ENCODE results near the gene RFXANK.

DNA sequence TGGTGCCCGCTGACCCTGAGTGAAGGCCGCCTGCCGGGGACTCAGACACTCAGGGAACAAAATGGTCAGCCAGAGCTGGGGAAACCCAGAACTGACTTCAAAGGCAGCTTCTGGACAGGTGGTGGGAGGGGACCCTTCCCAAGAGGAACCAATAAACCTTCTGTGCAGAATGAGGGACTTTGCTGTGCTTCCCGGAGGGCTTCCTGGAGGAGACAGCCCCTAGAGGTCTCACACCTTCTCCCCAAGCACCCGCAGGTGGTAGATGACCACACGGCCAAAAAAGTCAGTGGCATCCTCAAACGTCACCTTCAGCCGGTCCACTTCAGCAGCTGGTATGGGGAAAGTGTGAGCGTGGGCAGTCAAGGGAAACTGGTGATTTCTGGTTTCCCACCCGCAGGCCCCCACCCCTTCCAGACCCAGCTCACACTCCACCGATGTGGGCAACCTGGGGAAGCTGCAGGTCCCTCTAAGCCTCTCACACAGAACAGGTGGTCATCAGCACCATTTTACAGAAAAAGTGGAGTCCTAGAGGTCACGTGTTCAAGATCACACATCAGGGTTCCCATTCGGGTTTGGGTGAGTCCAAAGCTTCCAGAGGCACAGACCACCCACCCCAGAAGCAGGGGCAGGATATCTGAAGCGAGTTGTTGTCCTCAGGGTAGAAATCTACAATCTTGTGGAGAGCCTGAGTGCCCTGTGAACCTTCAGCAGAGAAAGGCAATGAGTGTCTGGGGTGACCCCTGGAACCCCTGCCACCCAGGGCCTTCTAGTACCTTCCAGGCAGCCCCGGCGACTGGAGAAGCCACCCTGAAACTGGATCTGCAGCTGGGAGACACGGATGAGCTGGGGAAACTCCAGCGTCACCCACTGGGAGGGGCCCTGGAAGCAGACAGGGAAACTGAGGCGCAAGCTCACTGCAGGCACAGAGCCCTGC lies 9.9 kb downstream of the RFXANK start:
- TF ChIP-seq, protein P1, sequence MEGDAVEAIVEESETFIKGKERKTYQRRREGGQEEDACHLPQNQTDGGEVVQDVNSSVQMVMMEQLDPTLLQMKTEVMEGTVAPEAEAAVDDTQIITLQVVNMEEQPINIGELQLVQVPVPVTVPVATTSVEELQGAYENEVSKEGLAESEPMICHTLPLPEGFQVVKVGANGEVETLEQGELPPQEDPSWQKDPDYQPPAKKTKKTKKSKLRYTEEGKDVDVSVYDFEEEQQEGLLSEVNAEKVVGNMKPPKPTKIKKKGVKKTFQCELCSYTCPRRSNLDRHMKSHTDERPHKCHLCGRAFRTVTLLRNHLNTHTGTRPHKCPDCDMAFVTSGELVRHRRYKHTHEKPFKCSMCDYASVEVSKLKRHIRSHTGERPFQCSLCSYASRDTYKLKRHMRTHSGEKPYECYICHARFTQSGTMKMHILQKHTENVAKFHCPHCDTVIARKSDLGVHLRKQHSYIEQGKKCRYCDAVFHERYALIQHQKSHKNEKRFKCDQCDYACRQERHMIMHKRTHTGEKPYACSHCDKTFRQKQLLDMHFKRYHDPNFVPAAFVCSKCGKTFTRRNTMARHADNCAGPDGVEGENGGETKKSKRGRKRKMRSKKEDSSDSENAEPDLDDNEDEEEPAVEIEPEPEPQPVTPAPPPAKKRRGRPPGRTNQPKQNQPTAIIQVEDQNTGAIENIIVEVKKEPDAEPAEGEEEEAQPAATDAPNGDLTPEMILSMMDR (IDR thresholded peaks at IDR 0.05), result no peak
- TF ChIP-seq POLR2A (IDR thresholded peaks at IDR 0.05), result no peak

Data from thyroid gland (tissue), 4 donors.